HepG2 (cell line): Measurements from ENCODE around the gene SEPTIN10. TPM values are rescaled to one million over a fixed set of nuclear protein-coding genes. Genes with fewer than 3 reads are reported as not detected.

Experiments used
- AKAP8 ChIP-seq: sonication (generic); formaldehyde crosslinking; IDR thresholded peaks from 2 replicates; pipeline ENCODE4 v1.5.1; 2020; ENCODE audit warnings: mild to moderate bottlenecking, missing genetic modification reagents
- GMEB1 ChIP-seq: sonication (generic); formaldehyde crosslinking; IDR thresholded peaks from 2 replicates; pipeline ENCODE4 v1.5.1; 2020; ENCODE audit warnings: missing genetic modification reagents, mild to moderate bottlenecking, borderline replicate concordance
- MAFK ChIP-seq, 2 experiments: IDR thresholded peaks in 1 of 2; conservative IDR thresholded peaks in 1 of 2; 2 replicates each; pipeline ENCODE4 v1.6.1; 2011; ENCODE audit warnings: improper control_type of control experiment in 2 of 2, low read length in 2 of 2
- PBX2 ChIP-seq: IDR thresholded peaks from 2 replicates; pipeline ENCODE4 v1.6.1; 2016; ENCODE audit warnings: control low read depth
- TBL1XR1 ChIP-seq: fragments of 150-350 bp; IDR thresholded peaks from 2 replicates; pipeline ENCODE4 v1.6.1; 2014; ENCODE audit warnings: borderline replicate concordance, low read length; ENCODE audit not compliant: partially characterized antibody
- USF2 ChIP-seq, 2 experiments: sonication (generic) in 1 of 2; formaldehyde crosslinking in 1 of 2; IDR thresholded peaks; 2 replicates each; pipeline versions ENCODE4 v1.5.1 to v1.6.1; 2011 to 2020; ENCODE audit warnings: borderline replicate concordance in 1 of 2, low read depth in 1 of 2, low read length in 1 of 2, mild to moderate bottlenecking in 1 of 2, missing genetic modification reagents in 1 of 2, moderate library complexity in 1 of 2
- ZBTB37 ChIP-seq: sonication (generic); formaldehyde crosslinking; IDR thresholded peaks from 2 replicates; pipeline ENCODE4 v1.4.0; 2020; ENCODE audit warnings: mild to moderate bottlenecking, missing genetic modification reagents
- ZNF609 ChIP-seq: sonication (generic); formaldehyde crosslinking; IDR thresholded peaks from 2 replicates; pipeline ENCODE4 v1.4.0; 2020; ENCODE audit warnings: mild to moderate bottlenecking, missing genetic modification reagents, borderline replicate concordance
- ZNF770 ChIP-seq: sonication (generic); formaldehyde crosslinking; IDR thresholded peaks from 2 replicates; pipeline ENCODE4 v1.5.0; 2020; ENCODE audit warnings: mild to moderate bottlenecking, missing genetic modification reagents
- ZNF788 ChIP-seq: sonication (generic); formaldehyde crosslinking; IDR thresholded peaks from 2 replicates; pipeline ENCODE4 v1.5.0; 2020; ENCODE audit warnings: mild to moderate bottlenecking, missing genetic modification reagents, borderline replicate concordance
- ZSCAN22 ChIP-seq: sonication (generic); formaldehyde crosslinking; IDR thresholded peaks from 2 replicates; pipeline ENCODE4 v1.4.0; 2020; ENCODE audit warnings: mild to moderate bottlenecking, missing genetic modification reagents
- polyA plus RNA-seq, 8 experiments: library from polyadenylated mRNA; depleted of rRNA in 3 of 8; stranded (reverse) in 7 of 8; unstranded in 1 of 8; fragments of >200 nt; fragmentation: Illumina TruSeq in 4 of 8; extraction: Trizol in 4 of 8; gene quantifications; 2 replicates each; pipeline versions ENCODE4 v1.2.1 to v1.2.3, GENCODE V29; 2011 to 2016; ENCODE audit warnings: low read depth in 4 of 8, missing spikeins in 1 of 8, mixed read lengths in 1 of 8; ENCODE audit not compliant: insufficient read depth in 1 of 8
- total RNA-seq, 5 experiments: library from RNA; depleted of rRNA; stranded (reverse); fragments of >200 nt; fragmentation: Illumina TruSeq; extraction: Trizol; gene quantifications; 2 replicates each; pipeline ENCODE4 v1.2.3, GENCODE V29; 2016; ENCODE audit warnings: low read depth in 1 of 5

SEPTIN10 gene
- total and polyA plus RNA-seq, 2 of the 13 experiments (the other 11 are each of a cell fraction or from before 2014, with no cell fraction given), result 45.8 to 67.5 TPM

GRCh38 chr2:109630441-109631430 is 17.0 kb upstream of the SEPTIN10 start (continued):
- TF ChIP-seq ZNF770 (peak; percentile 44; the same call in 1 of the 2 replicates), PBX2 (CRISPR knock-in tag) (no peak), GMEB1 (CRISPR knock-in tag) (no peak), AKAP8 (CRISPR knock-in tag) (no peak), USF2 (IDR thresholded peaks at IDR 0.05; ENCODE audit: low read depth, low read length) (no peak), USF2 (CRISPR knock-in tag; IDR thresholded peaks at IDR 0.05; ENCODE audit: borderline replicate concordance) (no peak), ZSCAN22 (CRISPR knock-in tag) (no peak), ZNF788 (CRISPR knock-in tag) (peak; percentile 86; the same call in 1 of the 2 replicates), ZBTB37 (CRISPR knock-in tag) (no peak), ZNF609 (CRISPR knock-in tag) (no peak), TBL1XR1 (no peak), MAFK (conservative IDR thresholded peaks at IDR 0.05 in 1 of 2, IDR thresholded peaks at IDR 0.05 in 1 of 2; ENCODE audit: low read length in 2 of 2) (0 out of 4 replicates have a peak, but pooled peaks of 1 of the 2 experiments have one; percentile 9)
